HG03060 (cell line): ENCODE results near the gene RXFP3.

Source experiments
- ATAC-seq: cut with Tn5 transposase; IDR thresholded peaks from one replicate; pipeline ENCODE4 v1.9.1; 2021; ENCODE audit warnings: low read depth, moderate number of reproducible peaks; ENCODE audit not compliant: unreplicated experiment

The RXFP3 gene

GRCh38 chr5:33978306-33978705, 42.1 kb downstream of the RXFP3 start:
- no peak for ATAC-seq

GRCh38 chr5:33980030-33980429, 43.8 kb downstream of the RXFP3 start:
- ATAC-seq, result no peak

- no peak for ATAC-seq
Observed at GRCh38 chr5:33981408-33982162, 45.4 kb downstream of the RXFP3 start.

- no peak for ATAC-seq
Observed at GRCh38 chr5:33984178-33984577, 48.0 kb downstream of the RXFP3 start.

GRCh38 chr5:33984671-33985124, 48.5 kb downstream of the RXFP3 start, which contains the start of gene SLC45A2:
Gene SLC45A2 (minus strand): TSS chr5:33984693. CDS start chr5:33984583, 110 bp downstream.
- no peak for ATAC-seq

- ATAC-seq, result no peak
Observed at GRCh38 chr5:33985447-33985846, 49.3 kb downstream of the RXFP3 start.
